Frontal cortex (tissue), 4 donors: ENCODE measurements around the gene VANGL2. TPM values are rescaled to one million over a fixed set of nuclear protein-coding genes. Genes with fewer than 3 reads are reported as not detected.

Source experiments
- DNase-seq, 2 donors: peaks; one replicate each; pipeline ENCODE4 v3.0.0; 2012; ENCODE audit warnings: low spot score in 2 of 2
- FAIRE-seq: peaks from 2 replicates; lab custom pipeline; 2012; peaks lifted over from hg19 to GRCh38; lab: Jason Lieb, UNC
- total RNA-seq: library from RNA; depleted of rRNA; stranded (reverse); fragments of >200 nt; gene quantifications from one replicate; pipeline ENCODE4 v1.2.3, GENCODE V29; 2014
- donor health status: control.
- donor health status: control.
- donor health status: control.

VANGL2 gene
- total RNA-seq, 1 donor from 2014 or later = 11.0 TPM

DNA sequence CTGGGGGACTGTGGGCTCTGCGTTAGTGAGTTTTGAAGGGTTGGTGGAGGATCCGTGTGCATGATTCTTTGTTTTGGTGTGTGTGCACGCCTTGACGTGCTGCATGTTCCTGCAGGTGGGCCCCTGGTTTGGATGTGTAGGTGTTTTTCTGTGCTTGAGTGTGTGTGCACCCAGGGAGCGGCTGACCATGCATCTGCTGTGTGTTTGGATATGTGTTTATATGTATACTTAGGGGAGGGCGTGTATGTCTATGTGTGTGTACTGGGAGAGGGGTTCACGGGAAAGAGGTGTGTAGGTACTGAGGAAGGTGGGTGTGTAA lies 1.1 kb downstream of the VANGL2 start:
- FAIRE-seq (no peak), DNase-seq (no peak)

DNA sequence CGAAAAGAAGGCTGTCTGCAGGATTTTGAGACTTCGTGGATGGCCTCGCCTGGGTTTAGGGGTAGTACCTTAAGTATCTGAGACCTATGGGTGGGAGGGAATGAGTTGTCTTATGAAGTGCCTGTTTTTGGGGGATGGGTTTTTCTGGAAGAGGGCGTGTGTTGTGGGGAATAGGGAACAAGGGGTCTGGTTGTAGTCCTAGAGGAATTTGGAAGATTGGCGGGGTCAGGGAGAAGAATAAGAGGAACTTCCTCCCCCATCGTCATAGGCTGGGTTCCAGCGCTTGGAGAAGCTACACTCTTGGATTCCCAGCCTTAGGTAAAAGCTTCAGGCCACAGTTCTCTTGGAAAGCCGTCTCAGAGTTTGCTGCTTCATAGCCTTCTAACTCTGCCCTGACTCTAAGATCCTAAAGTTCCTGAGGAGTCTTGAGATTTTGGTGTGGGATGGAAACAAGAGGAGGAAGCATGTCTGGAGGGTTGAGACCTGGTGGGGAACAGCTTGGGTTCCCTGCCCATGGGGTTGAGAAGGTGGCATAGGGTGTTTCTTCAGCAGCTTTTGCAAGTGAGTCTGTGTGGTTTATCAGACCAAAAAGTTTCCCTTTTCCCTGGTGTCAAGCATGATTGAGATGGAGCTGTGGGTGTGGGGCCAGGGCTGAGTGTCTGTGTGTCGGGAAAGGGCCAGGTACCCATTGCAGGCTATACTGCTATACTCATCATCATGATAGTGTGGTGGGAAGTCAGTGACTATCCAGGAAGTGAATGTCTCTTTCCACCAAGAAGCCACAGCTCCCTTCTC lies 1.8 kb downstream of the VANGL2 start:
- no peak for FAIRE-seq

DNA sequence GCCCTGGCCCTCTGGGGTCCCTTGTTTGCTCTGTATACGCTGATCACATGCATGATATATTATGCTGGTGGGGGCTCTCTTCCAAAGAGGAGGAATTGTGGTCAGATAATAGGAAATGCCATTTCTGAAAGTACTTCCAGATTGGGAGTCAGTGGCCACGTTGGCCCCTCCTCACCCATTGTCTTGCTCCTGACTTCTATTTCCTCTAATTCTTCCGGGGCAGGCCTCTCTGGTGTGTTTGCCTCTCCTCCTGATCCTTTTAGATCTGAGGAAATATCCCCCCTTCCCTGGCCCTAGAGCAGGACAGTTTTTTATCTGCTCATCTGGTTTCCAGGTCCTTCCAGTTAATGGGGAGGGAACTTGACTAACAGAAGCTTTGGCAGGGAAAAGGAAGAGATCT lies 2.9 kb downstream of the VANGL2 start:
- FAIRE-seq = no peak
- DNase-seq = no peak

More for the DNA sequence above, 1.8 kb downstream of the VANGL2 start:
- DNase-seq = no peak

DNA sequence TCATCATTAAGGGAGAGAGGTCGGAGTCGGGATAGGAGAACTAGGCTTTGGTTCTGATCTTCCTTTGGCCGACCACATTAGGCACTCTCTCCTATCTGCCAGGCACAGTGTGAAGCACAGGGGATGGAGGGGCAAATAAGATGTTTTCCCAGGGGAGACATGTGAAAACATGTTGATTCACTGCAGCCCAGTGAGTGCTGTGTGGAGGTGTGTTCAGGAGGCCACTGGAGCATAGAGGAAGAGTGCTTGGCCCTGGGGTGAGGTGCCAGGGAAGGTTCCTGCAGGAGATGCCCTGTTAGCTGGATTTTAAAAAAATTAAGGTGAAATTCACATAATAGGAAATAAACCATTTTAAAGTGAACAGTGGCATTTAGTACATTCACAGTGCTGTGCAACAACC lies 3.7 kb downstream of the VANGL2 start:
- FAIRE-seq = no peak
- DNase-seq = no peak

DNA sequence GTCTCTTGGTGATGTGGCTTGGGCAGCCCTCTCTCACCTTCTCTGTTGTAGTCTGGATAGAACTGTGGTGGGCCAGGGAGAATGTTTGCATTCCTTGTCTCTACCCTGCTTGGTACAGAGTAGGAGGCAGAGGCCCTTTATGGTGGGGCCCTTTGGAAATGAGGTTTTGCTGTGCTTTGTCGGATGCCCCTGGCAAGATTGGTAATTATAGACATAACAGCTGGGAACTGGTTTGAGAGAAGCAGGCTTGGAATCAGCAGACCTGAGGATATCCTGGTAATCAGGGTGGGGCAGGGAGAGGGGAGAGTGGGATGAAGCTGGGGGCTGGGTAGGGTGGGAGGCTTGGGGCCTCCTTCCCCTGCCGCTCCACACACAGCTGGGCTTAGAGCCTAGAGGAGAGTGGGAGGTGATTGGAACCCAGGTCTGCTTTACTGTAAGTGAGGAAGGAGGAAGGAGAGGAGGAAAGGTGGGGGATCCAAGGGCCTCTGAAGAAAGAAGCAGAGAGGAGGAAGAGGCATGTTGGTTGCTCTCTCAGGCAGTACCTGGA lies 5.0 kb downstream of the VANGL2 start:
- FAIRE-seq (no peak), DNase-seq (no peak)

DNA sequence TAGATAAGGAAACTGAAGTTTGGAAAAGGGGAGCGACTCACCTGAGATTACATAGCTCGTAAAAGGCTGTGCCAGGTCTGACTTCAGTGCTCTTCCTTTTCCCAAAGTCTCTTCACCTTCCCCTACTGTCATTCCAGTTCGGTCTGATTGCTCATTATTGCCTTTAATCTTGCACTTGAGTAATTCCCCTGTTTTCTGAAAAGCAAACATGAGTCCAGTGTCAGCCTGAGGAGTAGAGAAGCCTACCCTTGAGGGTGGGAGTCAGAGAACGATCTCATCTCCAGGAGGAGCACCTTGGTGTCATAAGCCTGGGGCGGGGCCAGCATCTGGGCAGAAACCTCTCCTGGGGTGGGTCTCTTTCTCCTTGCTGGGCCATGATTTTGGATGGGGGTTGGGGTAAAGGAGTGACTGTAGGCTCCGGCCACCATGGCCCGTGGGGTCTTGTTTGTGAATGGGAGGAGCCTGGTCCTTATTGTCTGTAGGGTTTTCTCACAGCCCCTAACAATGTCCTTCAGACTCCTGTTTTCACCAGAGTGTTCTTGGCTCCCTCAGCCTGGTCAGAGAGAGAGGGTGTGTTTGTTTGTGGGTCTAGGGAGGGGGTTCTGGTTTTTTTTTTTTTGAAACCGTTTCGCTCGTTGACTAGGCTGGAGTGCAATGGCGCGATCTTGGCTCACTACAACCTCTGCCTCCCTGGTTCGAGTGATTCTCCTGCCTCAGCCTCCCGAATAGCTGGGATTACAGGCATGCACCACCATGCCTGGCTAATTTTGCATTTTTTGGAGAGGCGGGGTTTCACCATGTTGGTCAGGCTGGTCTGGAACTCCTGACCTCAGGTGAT lies 6.0 kb downstream of the VANGL2 start:
- DNase-seq (no peak), FAIRE-seq (no peak)

GRCh38 chr1:160407839-160408801 lies 7.8 kb downstream of the VANGL2 start:
- DNase-seq (no peak), FAIRE-seq (no peak)

DNA sequence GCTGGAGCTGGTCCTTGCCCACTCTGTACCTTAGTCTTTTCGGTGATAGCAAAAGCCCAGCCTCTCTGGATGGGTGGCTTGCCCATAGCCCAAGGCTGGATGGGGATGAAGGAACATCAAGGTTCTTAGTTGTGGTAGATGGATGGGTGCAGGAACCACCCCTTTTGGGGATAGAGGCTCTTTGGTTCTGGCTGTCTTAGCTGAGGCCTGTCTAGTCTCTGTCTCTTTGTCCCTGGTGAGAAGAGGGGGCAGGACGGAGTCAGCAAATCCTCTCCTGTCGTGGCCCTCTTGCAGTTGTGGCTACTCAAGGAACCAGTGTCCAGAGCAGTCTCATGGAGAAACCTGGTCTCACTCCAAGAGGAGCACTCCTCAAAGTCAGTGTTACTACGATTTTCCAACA lies 8.5 kb downstream of the VANGL2 start:
- no peak for FAIRE-seq

DNA sequence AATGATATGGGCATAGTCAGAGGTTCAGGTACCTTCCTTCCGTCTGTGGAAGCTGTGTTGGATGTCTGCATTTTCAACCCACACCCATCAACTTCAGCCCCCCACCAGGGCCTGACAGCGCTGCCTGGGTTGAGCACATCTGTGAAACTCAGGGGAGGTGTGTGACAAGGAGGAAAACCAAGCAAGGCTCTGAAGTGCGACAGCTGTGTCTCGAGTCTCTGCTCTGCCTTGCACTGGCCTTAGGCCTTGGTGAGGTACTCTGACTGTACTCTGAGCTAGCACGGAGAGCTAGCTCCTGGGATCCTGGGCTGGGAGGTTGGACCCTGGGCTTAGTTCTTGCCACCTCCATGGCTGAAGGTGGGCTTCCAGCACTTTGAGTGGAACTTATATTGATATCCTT lies 9.1 kb downstream of the VANGL2 start:
- FAIRE-seq = no peak
- no peak for DNase-seq

More for the DNA sequence above, 8.5 kb downstream of the VANGL2 start:
- no peak for DNase-seq

DNA sequence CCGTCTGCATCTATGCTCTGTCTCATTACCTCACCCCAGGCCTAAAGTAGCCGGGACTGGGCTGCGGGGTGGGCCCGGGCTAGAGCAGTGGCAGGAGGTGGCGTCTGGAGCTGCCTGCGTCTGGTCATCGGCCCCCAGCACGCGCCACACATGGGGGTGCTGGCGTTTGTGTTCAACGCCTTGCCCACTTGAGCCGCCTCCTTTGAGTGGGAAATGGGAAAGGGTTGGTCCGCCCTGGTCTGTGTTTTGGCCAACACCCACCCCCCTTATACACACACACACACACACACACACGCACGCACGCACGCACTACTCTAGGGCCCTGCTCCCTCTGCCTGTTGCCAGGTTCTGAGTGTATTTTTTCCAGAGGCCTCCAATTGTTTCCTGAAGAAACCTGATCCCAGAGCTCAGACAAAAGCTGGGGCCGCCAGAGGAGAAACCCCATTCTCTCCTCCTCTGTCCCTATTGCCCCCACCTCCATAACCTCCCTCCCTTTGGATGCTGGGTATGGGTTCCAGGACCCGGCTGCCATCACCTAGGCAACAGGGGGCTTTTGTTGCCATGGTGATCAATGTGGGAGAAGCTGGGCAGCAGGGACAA lies 10.1 kb downstream of the VANGL2 start:
- DNase-seq = no peak
- no peak for FAIRE-seq

DNA sequence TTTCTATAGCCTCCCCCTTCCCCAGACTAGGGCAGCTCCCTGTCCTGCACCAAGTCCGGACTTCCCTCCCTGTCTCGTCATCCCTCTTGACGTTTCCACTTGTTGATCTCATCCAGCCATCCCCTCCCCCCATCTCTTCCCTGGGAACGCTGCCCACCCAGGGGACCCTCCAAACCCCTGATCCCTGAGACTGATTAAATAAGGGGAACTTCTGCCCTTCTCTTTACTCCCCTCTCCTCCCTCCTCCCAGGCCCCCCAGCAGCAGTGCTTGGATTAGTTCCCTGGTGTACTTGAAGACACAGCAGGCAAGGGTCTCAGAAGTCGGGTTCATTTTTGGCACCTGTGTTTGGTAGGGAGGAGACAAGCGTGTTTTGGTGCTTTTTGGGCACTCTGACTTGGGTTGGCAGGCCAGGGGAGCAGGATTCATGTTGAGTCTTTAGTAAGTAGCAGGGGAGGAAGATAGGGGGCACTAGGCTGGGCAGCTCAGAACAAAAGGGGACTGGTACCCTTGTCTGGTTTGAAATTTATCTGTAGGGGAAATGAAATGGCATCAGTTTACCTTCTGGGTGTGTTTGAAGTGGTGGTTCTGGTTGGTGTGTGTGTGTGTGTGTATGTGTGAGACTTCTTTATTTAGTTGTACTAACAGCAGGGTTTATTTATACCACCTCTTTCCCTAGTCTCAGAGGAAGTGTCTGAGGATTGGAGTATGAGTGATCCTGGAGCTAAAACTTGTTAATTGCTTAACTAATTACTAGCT lies 11.1 kb downstream of the VANGL2 start:
- DNase-seq (no peak), FAIRE-seq (no peak)

DNA sequence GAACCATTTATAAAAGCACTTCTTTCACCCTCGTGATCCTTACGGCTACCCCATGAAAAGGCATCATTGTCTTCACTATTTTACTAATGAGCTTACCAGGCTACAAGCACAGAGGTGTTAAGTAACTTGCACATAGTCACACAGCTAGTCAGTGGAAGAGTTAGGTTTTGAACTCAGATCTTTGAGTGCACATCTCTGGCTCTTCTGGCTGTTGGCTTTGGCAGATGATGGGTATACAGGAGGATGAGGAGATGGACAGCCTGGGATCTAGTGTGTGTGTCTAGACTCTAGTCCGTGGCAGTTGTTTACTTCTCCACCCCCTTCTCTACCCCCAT lies 11.6 kb downstream of the VANGL2 start:
- no peak for FAIRE-seq

DNA sequence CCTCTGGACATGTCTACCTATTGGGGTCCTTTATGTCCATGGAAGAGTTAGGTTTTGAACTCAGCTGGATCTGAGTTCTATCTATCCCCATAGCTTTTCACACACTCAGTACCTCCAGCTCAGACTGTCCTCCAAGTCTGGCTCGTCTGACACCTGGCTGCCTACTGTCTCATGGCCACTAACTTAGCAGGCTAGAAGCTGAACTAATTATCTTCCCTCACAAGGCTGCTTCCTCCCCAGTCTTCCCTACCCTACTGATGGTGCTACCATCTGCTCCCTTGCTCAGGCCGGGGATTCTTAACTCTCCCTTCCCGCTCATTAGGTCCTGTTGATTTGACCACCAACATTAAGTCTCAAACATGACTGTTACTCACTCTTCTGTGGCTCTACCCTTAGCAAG lies 13.4 kb downstream of the VANGL2 start:
- no peak for DNase-seq
- FAIRE-seq = no peak

More for the DNA sequence above, 11.6 kb downstream of the VANGL2 start:
- no peak for DNase-seq

DNA sequence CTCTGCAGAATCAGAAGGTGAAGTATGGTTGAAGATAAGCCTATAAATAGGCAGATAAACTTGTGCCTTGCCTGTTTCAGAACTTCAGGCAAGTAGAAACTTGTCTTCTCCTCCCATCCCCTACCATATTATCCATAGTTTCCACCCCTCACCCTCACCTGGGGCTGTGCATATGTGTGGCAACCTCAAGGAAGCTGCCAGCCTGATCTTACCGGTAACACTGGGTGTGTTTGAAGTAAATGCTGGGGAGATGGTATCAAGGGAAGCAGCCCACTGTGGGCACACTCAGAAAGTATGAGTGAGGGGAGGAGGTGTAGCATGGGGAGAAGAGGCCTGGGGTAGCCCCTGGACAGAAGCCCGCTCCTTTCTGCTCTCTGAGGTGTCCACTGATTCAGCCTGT lies 14.5 kb downstream of the VANGL2 start:
- FAIRE-seq (no peak), DNase-seq (no peak)

DNA sequence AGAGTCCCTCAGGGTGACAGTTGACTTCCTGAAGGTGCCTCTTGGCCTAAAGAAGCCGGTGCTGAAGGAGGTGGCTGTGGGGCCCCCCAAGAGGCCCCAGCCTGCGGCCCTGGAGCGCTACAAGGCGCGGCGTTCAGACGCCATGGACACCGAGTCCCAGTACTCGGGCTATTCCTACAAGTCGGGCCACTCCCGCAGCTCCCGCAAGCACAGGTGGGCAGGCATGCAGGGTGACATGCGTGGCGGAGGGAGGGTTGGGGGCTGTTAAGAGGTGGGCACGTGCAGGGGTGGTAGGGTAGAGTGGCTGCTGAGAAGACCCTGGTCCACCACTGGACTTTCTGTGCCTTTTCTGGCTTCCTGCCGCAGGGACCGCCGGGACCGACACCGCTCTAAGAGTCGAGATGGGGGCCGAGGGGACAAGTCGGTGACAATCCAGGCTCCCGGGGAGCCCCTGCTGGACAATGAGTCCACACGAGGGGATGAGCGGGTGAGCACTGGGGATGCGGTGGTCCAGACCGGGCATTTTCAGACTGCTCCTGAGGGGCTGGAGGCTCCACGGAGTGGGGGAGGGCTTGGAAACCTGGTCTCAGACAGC lies 15.4 kb downstream of the VANGL2 start:
- DNase-seq = no peak
- FAIRE-seq = no peak

GRCh38 chr1:160416369-160416768 lies 16.0 kb downstream of the VANGL2 start:
- FAIRE-seq (no peak), DNase-seq (peak in 1 of 2 donors; percentile 57)

DNA sequence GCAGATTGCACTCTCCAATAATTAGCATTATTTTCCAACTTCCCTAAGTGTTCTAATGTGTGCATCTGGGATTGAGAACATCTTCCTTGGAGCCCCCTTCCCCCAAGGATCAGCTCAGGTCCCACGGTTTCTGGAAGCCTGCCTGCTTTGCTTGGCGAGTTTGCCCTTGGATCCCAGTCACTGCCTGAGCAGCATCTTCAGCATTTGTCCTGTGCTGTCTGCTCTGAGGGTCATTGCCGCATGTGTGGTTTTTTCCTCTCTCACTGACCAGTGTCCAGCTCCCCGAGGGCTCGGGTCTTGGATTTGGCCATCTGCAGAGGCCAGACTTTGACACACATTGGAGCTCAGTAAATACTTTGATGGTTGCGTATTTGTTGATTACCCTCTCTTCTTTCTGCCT lies 18.1 kb downstream of the VANGL2 start:
- no peak for DNase-seq

GRCh38 chr1:160419150-160419837 lies 18.9 kb downstream of the VANGL2 start:
- no peak for FAIRE-seq
- no peak for DNase-seq

More for the DNA sequence above, 18.1 kb downstream of the VANGL2 start:
- no peak for FAIRE-seq
